ENCODE measurements around the gene DOCK10.

GRCh38 chr2:224885836-224886547, 156.3 kb downstream of the DOCK10 start:
- TF ChIP-seq CTCF (IDR thresholded peaks at IDR 0.05) (no peak), POLR2A (IDR thresholded peaks at IDR 0.05) (no peak), EP300 (IDR thresholded peaks at IDR 0.05) (no peak)

Measured in stomach (tissue), 4 donors.